HepG2 (cell line): ENCODE data around the gene MBD3L5. TPM values are rescaled to one million over a fixed set of nuclear protein-coding genes. Genes with fewer than 3 reads are reported as not detected.

Experiments
- BORCS8-MEF2B ChIP-seq: sonication (generic); formaldehyde crosslinking; IDR thresholded peaks from 2 replicates; pipeline ENCODE4 v1.8.0; 2022; ENCODE audit warnings: mild to moderate bottlenecking, missing genetic modification reagents
- CTCF ChIP-seq: sonication (generic); formaldehyde crosslinking; IDR thresholded peaks from 2 replicates; pipeline ENCODE4 v1.5.0; 2020; ENCODE audit warnings: mild to moderate bottlenecking, missing genetic modification reagents, moderate library complexity
- FOXJ3 ChIP-seq: sonication (generic); formaldehyde crosslinking; IDR thresholded peaks from 2 replicates; pipeline ENCODE4 v1.4.0; 2020; ENCODE audit warnings: missing genetic modification reagents, mild to moderate bottlenecking, borderline replicate concordance
- HIVEP1 ChIP-seq: sonication (generic); formaldehyde crosslinking; IDR thresholded peaks from 2 replicates; pipeline ENCODE4 v1.4.0; 2020; ENCODE audit warnings: mild to moderate bottlenecking, missing genetic modification reagents
- KLF6 ChIP-seq: IDR thresholded peaks from 2 replicates; pipeline ENCODE4 v1.8.0; 2016; ENCODE audit warnings: missing biosample characterization, missing genetic modification reagents
- MYPOP ChIP-seq: sonication (generic); formaldehyde crosslinking; IDR thresholded peaks from 2 replicates; pipeline ENCODE4 v1.8.1; 2023; ENCODE audit warnings: mild to moderate bottlenecking, moderate library complexity, missing genetic modification reagents
- NFIC ChIP-seq: IDR thresholded peaks from 2 replicates; pipeline ENCODE4 v1.6.1; 2012; ENCODE audit warnings: mild to moderate bottlenecking, low read length, inconsistent platforms
- PAX8 ChIP-seq: sonication (generic); formaldehyde crosslinking; IDR thresholded peaks from 2 replicates; pipeline ENCODE4 v1.8.0; 2022; ENCODE audit warnings: mild to moderate bottlenecking, missing genetic modification reagents, borderline replicate concordance
- RFXAP ChIP-seq: sonication (generic); formaldehyde crosslinking; IDR thresholded peaks from 2 replicates; pipeline ENCODE4 v1.4.0; 2020; ENCODE audit warnings: missing genetic modification reagents, borderline replicate concordance
- RNF219 ChIP-seq: sonication (generic); formaldehyde crosslinking; IDR thresholded peaks from 2 replicates; pipeline ENCODE4 v1.5.0; 2020; ENCODE audit warnings: mild to moderate bottlenecking, missing genetic modification reagents
- TAF1 ChIP-seq: sonication (generic); formaldehyde crosslinking; IDR thresholded peaks from 2 replicates; pipeline ENCODE4 v1.4.0; 2020; ENCODE audit warnings: missing genetic modification reagents
- TIGD3 ChIP-seq: sonication (generic); formaldehyde crosslinking; IDR thresholded peaks from 2 replicates; pipeline ENCODE4 v1.5.1; 2020; ENCODE audit warnings: mild to moderate bottlenecking, missing genetic modification reagents, borderline replicate concordance
- USF2 ChIP-seq, 2 experiments: sonication (generic) in 1 of 2; formaldehyde crosslinking in 1 of 2; IDR thresholded peaks; 2 replicates each; pipeline versions ENCODE4 v1.5.1 to v1.6.1; 2011 to 2020; ENCODE audit warnings: borderline replicate concordance in 1 of 2, low read depth in 1 of 2, low read length in 1 of 2, mild to moderate bottlenecking in 1 of 2, missing genetic modification reagents in 1 of 2, moderate library complexity in 1 of 2
- ZFP91 ChIP-seq: sonication (generic); formaldehyde crosslinking; IDR thresholded peaks from 2 replicates; pipeline ENCODE4 v1.9.0; 2022; ENCODE audit warnings: missing genetic modification reagents, mild to moderate bottlenecking, borderline replicate concordance
- ZMYM2 ChIP-seq: sonication (generic); formaldehyde crosslinking; IDR thresholded peaks from 2 replicates; pipeline ENCODE4 v1.8.0; 2022; ENCODE audit warnings: mild to moderate bottlenecking, missing genetic modification reagents
- ZNF589 ChIP-seq: sonication (generic); formaldehyde crosslinking; conservative IDR thresholded peaks from 2 replicates; pipeline ENCODE4 v1.8.0; 2022; ENCODE audit warnings: mild to moderate bottlenecking, moderate library complexity, missing genetic modification reagents
- ZNF772 ChIP-seq: sonication (generic); formaldehyde crosslinking; IDR thresholded peaks from 2 replicates; pipeline ENCODE4 v1.5.0; 2020; ENCODE audit warnings: mild to moderate bottlenecking, missing genetic modification reagents
- ZSCAN9 ChIP-seq: IDR thresholded peaks from 2 replicates; pipeline ENCODE4 v1.6.1; 2016; ENCODE audit warnings: borderline replicate concordance
- polyA plus RNA-seq, 8 experiments: library from polyadenylated mRNA; depleted of rRNA in 3 of 8; stranded (reverse) in 7 of 8; unstranded in 1 of 8; fragments of >200 nt; fragmentation: Illumina TruSeq in 4 of 8; extraction: Trizol in 4 of 8; gene quantifications; 2 replicates each; pipeline versions ENCODE4 v1.2.1 to v1.2.3, GENCODE V29; 2011 to 2016; ENCODE audit warnings: low read depth in 4 of 8, missing spikeins in 1 of 8, mixed read lengths in 1 of 8; ENCODE audit not compliant: insufficient read depth in 1 of 8
- total RNA-seq, 5 experiments: library from RNA; depleted of rRNA; stranded (reverse); fragments of >200 nt; fragmentation: Illumina TruSeq; extraction: Trizol; gene quantifications; 2 replicates each; pipeline ENCODE4 v1.2.3, GENCODE V29; 2016; ENCODE audit warnings: low read depth in 1 of 5

The MBD3L5 gene
- total and polyA plus RNA-seq, 2 of the 13 experiments (the other 11 are each of a cell fraction or from before 2014, with no cell fraction given), result not detected

GRCh38 chr19:7069904-7070226, 39.5 kb downstream of the MBD3L5 start (continued):
- no peak for TF ChIP-seq RNF219 (CRISPR knock-in tag)
- no peak for TF ChIP-seq TAF1 (CRISPR knock-in tag)
- TF ChIP-seq ZNF589 (CRISPR knock-in tag), result no peak
- TF ChIP-seq PAX8 (CRISPR knock-in tag), result no peak
- no peak for TF ChIP-seq KLF6 (CRISPR knock-in tag)
- TF ChIP-seq ZNF772 (CRISPR knock-in tag), result no peak
- 0 out of 2 replicates have a peak, but pooled peaks have one; percentile 9 for TF ChIP-seq FOXJ3 (CRISPR knock-in tag)
- peak; percentile 5; the same call in 1 of the 2 replicates for TF ChIP-seq HIVEP1 (CRISPR knock-in tag)
- no peak for TF ChIP-seq CTCF (CRISPR knock-in tag)
- TF ChIP-seq RFXAP, result no peak
- TF ChIP-seq USF2 (IDR thresholded peaks at IDR 0.05; ENCODE audit: low read depth, low read length), result no peak
- TF ChIP-seq USF2 (CRISPR knock-in tag; IDR thresholded peaks at IDR 0.05; ENCODE audit: borderline replicate concordance), result no peak
- peak; percentile 41; the same call in 1 of the 2 replicates for TF ChIP-seq ZFP91 (CRISPR knock-in tag)
- 0 out of 2 replicates have a peak, but pooled peaks have one; percentile 13 for TF ChIP-seq TIGD3 (CRISPR knock-in tag)
- TF ChIP-seq BORCS8-MEF2B (CRISPR knock-in tag), result no peak
- TF ChIP-seq ZSCAN9 (CRISPR knock-in tag), result no peak
- 0 out of 2 replicates have a peak, but pooled peaks have one; percentile 0 for TF ChIP-seq MYPOP (CRISPR knock-in tag)
- TF ChIP-seq ZMYM2 (CRISPR knock-in tag), result no peak
- TF ChIP-seq NFIC, result no peak
